Measurements from ENCODE around the gene RAI14. TPM values are rescaled to one million over a fixed set of nuclear protein-coding genes. Genes with fewer than 3 reads are reported as not detected.
A peak's percentile ranks its signal among the peaks of the same experiment; 100 is the strongest.
"Not testable (repeated sequence)": the region's sequence is repeated elsewhere in the genome, so short reads cannot be mapped to it uniquely, and the experiment has no call there.

Gene RAI14
- total RNA-seq, 1 donor from 2014 or later, result 174 TPM

- no peak for DNase-seq (ENCODE audit: low read depth)
Measured at GRCh38 chr5:34699155-34700077, 43.3 kb downstream of the RAI14 start.

- no peak for DNase-seq (ENCODE audit: low read depth)
Measured at GRCh38 chr5:34700078-34700452, 43.9 kb downstream of the RAI14 start.

- DNase-seq (ENCODE audit: low read depth), result not testable (repeated sequence)
Measured at GRCh38 chr5:34701442-34701841, 45.3 kb downstream of the RAI14 start.

- DNase-seq (ENCODE audit: low read depth), result peak; percentile 28
Measured at GRCh38 chr5:34703767-34704713, 47.9 kb downstream of the RAI14 start.

GRCh38 chr5:34706084-34706483 lies 50.0 kb downstream of the RAI14 start:
- no peak for DNase-seq (ENCODE audit: low read depth)

- DNase-seq (ENCODE audit: low read depth), result no peak
Measured at GRCh38 chr5:34707451-34708107, 51.5 kb downstream of the RAI14 start.

GRCh38 chr5:34708777-34709176 lies 52.6 kb downstream of the RAI14 start:
- DNase-seq (ENCODE audit: low read depth), result no peak

GRCh38 chr5:34709861-34710673 lies 53.9 kb downstream of the RAI14 start:
- peak; percentile 98 for DNase-seq (ENCODE audit: low read depth)

GRCh38 chr5:34712565-34712964 lies 56.4 kb downstream of the RAI14 start:
- DNase-seq (ENCODE audit: low read depth), result no peak

- DNase-seq (ENCODE audit: low read depth), result no peak
Measured at GRCh38 chr5:34715711-34716110, 59.6 kb downstream of the RAI14 start.

- DNase-seq (ENCODE audit: low read depth), result peak; percentile 82
Measured at GRCh38 chr5:34716986-34717385, 60.9 kb downstream of the RAI14 start.

- peak; percentile 100 for DNase-seq (ENCODE audit: low read depth)
Measured at GRCh38 chr5:34717426-34718327, 61.5 kb downstream of the RAI14 start.

GRCh38 chr5:34718516-34718915 lies 62.4 kb downstream of the RAI14 start:
- DNase-seq (ENCODE audit: low read depth), result no peak

GRCh38 chr5:34719029-34719428 lies 62.9 kb downstream of the RAI14 start:
- DNase-seq (ENCODE audit: low read depth), result no peak

- peak; percentile 91 for DNase-seq (ENCODE audit: low read depth)
Measured at GRCh38 chr5:34721327-34721726, 65.2 kb downstream of the RAI14 start.

GRCh38 chr5:34722183-34722582 lies 66.1 kb downstream of the RAI14 start:
- no peak for DNase-seq (ENCODE audit: low read depth)

GRCh38 chr5:34724741-34725140 lies 68.6 kb downstream of the RAI14 start:
- no peak for DNase-seq (ENCODE audit: low read depth)

- not testable (repeated sequence) for DNase-seq (ENCODE audit: low read depth)
Measured at GRCh38 chr5:34727166-34727749, 71.1 kb downstream of the RAI14 start.

- peak; percentile 77 for DNase-seq (ENCODE audit: low read depth)
Measured at GRCh38 chr5:34728236-34728635, 72.1 kb downstream of the RAI14 start.

All from renal cortical epithelial cell (primary cell).